T-cell (primary cell): ENCODE measurements around the gene LMF1. TPM values are rescaled to one million over a fixed set of nuclear protein-coding genes. Genes with fewer than 3 reads are reported as not detected.

Experiments used
- ATAC-seq, 4 experiments: fragments of 200-7000 bp in 3 of 4; fragments of 150-1000 bp in 1 of 4; cut with Tn5 transposase; replicated peaks in 1 of 4; 1 replicate in 3 of 4; 2 replicates in 1 of 4; pipeline ENCODE4 v1.10.0; 2021; ENCODE audit warnings: moderate library complexity in 3 of 4, mild to moderate bottlenecking in 2 of 4, moderate number of reproducible peaks in 1 of 4
- CTCF ChIA-PET, 2 donors: fragments of 300-600 bp; sonication (Branson Sonifier 250); formaldehyde crosslinking; loops; one replicate each; lab custom pipeline; 2022; ENCODE audit warnings: antibody characterized with exemption in 2 of 2; lab: Charles Lee
- POLR2A ChIA-PET, 2 donors: fragments of 300-600 bp; sonication (Branson Sonifier 250); formaldehyde crosslinking; loops; one replicate each; lab custom pipeline; 2022; ENCODE audit warnings: antibody characterized with exemption in 2 of 2; lab: Charles Lee
- DNase-seq, 35 experiments: peaks; one replicate each; pipeline versions ENCODE4 v3.0.0 to v3.0.0-alpha.2; 2013 to 2023
- H3K27ac ChIP-seq: one replicate; pipeline ENCODE4 v1.5.1; 2013; ENCODE audit warnings: low read length
- H3K27me3 ChIP-seq, 2 experiments: replicated peaks in 1 of 2; 1 replicate in 1 of 2; 2 replicates in 1 of 2; pipeline versions ENCODE4 v1.6.1 to v1.7.0; 2013; ENCODE audit warnings: low read length in 1 of 2, mixed read lengths in 1 of 2; ENCODE audit not compliant: control insufficient read depth in 2 of 2, insufficient read depth in 2 of 2; ENCODE audit errors: extremely low read depth in 1 of 2
- H3K36me3 ChIP-seq, 2 donors: 1 replicate in 1 of 2; 2 replicates in 1 of 2; pipeline versions ENCODE4 v1.6.1 to v1.7.0; 2013; ENCODE audit warnings: low read length in 1 of 2; ENCODE audit not compliant: control insufficient read depth in 2 of 2, insufficient read depth in 1 of 2; ENCODE audit errors: extremely low read depth in 1 of 2
- H3K4me1 ChIP-seq, 2 experiments: 1 replicate in 1 of 2; 2 replicates in 1 of 2; pipeline versions ENCODE4 v1.6.1 to v1.7.0; 2013; ENCODE audit warnings: low read length in 2 of 2, mixed read lengths in 1 of 2; ENCODE audit not compliant: insufficient read depth in 2 of 2, control insufficient read depth in 1 of 2; ENCODE audit errors: extremely low read depth in 1 of 2
- H3K4me3 ChIP-seq, 2 donors: 1 replicate in 1 of 2; 2 replicates in 1 of 2; pipeline versions ENCODE4 v1.5.1 to v1.7.0; 2013; ENCODE audit warnings: mild to moderate bottlenecking in 2 of 2, low read length in 1 of 2, moderate library complexity in 1 of 2; ENCODE audit not compliant: control insufficient read depth in 1 of 2; ENCODE audit errors: extremely low read depth in 1 of 2
- H3K9me3 ChIP-seq: 2 replicates; pipeline ENCODE4 v1.7.0; 2013
- H3K27ac Mint-ChIP-seq, 2 donors: one replicate each; pipeline ENCODE4 v1.8.0; 2020 to 2021; ENCODE audit warnings: mild to moderate bottlenecking in 2 of 2, mixed read lengths in 2 of 2
- H3K27me3 Mint-ChIP-seq, 2 donors: one replicate each; pipeline ENCODE4 v1.8.0; 2021 to 2022; ENCODE audit warnings: mixed read lengths in 2 of 2
- H3K36me3 Mint-ChIP-seq: one replicate; pipeline ENCODE4 v1.8.0; 2021; ENCODE audit warnings: mixed read lengths
- H3K4me1 Mint-ChIP-seq, 3 donors: one replicate each; pipeline ENCODE4 v1.8.0; 2020 to 2022; ENCODE audit warnings: mixed read lengths in 3 of 3, mild to moderate bottlenecking in 1 of 3
- H3K4me3 Mint-ChIP-seq, 3 donors: one replicate each; pipeline ENCODE4 v1.8.0; 2020 to 2022; ENCODE audit warnings: mild to moderate bottlenecking in 3 of 3, mixed read lengths in 3 of 3, moderate library complexity in 3 of 3
- H3K9me3 Mint-ChIP-seq, 3 donors: one replicate each; pipeline ENCODE4 v1.8.0; 2020 to 2022; ENCODE audit warnings: mixed read lengths in 3 of 3
- whole genome bisulfite sequencing: methylation state at CpG from one replicate; pipeline ENCODE4 v1.1.5; 2013; ENCODE audit warnings: missing lambda C conversion rate; ENCODE audit not compliant: insufficient coverage; 5-methylcytosine and 5-hydroxymethylcytosine counted together
- total RNA-seq, 35 experiments: library from RNA in 6 of 35; stranded (reverse) in 6 of 35; fragments of 120-200 nt in 1 of 35; gene quantifications; one replicate each; pipeline versions ENCODE4 v1.2.1 to v1.2.4 and lab custom pipeline; 2013 to 2026

Gene LMF1
- total RNA-seq, 5 donors from 2014 or later (not counting 1 experiment from before 2014, with no cell fraction given) = 46.6 to 59.4 (median 51.1) TPM

DNA sequence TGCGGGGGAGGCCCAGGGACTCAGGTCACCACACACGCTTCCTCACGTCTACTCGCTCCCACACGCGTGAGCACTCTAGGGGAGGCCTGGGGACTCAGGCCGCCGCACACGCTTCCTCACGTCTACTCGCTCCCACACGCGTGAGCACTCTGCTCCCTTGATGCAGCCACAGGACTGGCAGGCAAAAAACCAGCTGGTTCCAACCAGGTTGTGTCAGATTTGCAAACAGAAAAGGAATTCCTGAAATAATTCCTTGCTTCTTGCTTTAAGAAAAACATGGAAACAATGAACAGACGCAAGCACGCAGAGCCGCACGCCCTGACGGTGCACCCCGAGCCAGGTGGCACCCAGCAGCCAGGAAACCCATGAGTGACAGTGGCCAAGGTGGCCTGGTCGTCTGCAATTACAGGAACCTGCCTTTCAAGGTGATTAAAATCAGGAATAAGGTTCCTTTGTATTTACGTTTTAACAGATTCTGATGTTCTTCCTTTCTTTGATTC, 37.9 kb downstream of the LMF1 start:
- CTCF ChIA-PET = no interaction called here
- H3K4me1 Mint-ChIP-seq = peaks cover 0 to 8% (median 3%) of the 10 kb centered on the region in 3 donors
- no peaks in the 10 kb centered on the region for H3K9me3 Mint-ChIP-seq
- Histone ChIP-seq H3K36me3 (peaks cover 9 to 27% of the 10 kb centered on the region in 2 donors), H3K4me3 (no peak overlapping the region), H3K9me3 (no peaks in the 10 kb centered on the region), H3K4me1 (no peaks in the 10 kb centered on the region), H3K27me3 (no peaks in the 10 kb centered on the region), H3K27ac (no peak overlapping the region)
- H3K36me3 Mint-ChIP-seq = peaks cover 28% of the 10 kb centered on the region
- ATAC-seq (no peak), DNase-seq (no peak)
- H3K4me3 Mint-ChIP-seq = no peak overlapping the region
- H3K27me3 Mint-ChIP-seq = no peaks in the 10 kb centered on the region
- WGBS = 87% methylated on average over 21 of the region's 21 CpGs
- H3K27ac Mint-ChIP-seq = no peak overlapping the region
- POLR2A ChIA-PET = no interaction called here

GRCh38 chr16:931626-932500, 38.9 kb downstream of the LMF1 start:
- Mint-ChIP-seq H3K4me1 (peaks cover 0 to 6% (median 3%) of the 10 kb centered on the region in 3 donors), H3K9me3 (no peaks in the 10 kb centered on the region), H3K27ac (no peak overlapping the region), H3K36me3 (peaks cover 28% of the 10 kb centered on the region), H3K27me3 (no peaks in the 10 kb centered on the region), H3K4me3 (no peak overlapping the region)
- DNase-seq = no peak
- ChIA-PET CTCF (no interaction called here), POLR2A (no interaction called here)
- H3K9me3 ChIP-seq = no peaks in the 10 kb centered on the region
- no peaks in the 10 kb centered on the region for H3K4me1 ChIP-seq
- ATAC-seq = no peak
- H3K36me3 ChIP-seq = peaks cover 18 to 23% of the 10 kb centered on the region in 2 donors
- no peak overlapping the region for H3K27ac ChIP-seq
- H3K27me3 ChIP-seq = no peaks in the 10 kb centered on the region
- WGBS = 93% methylated on average over 41 of the region's 44 CpGs
- no peak overlapping the region for H3K4me3 ChIP-seq

- H3K27ac Mint-ChIP-seq = no peak overlapping the region
These were observed 39.6 kb downstream of the LMF1 start for GRCh38 chr16:931171-931570.

DNA sequence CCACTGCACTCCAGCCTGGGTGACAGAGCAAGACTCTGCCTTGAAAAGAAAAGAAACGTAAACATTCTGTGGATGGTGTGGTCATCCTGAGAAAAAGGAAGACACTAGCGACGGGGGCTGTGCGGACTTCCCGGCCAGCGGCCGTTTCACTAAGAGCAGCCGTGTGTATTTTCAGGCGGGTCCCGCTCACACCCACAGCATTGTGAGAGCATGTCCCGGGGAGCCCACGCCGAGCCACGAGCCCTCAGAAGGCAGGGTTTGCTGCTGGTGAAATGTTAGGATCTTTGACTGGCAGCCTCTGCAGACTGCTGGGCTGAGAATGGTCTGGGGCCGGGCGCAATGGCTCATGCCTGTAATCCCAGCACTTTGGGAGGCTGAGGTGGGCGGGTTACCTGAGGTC, 40.3 kb downstream of the LMF1 start:
- H3K27me3 Mint-ChIP-seq = no peaks in the 10 kb centered on the region
- Histone ChIP-seq H3K4me3 (no peak overlapping the region), H3K4me1 (no peaks in the 10 kb centered on the region), H3K27me3 (no peaks in the 10 kb centered on the region), H3K36me3 (peaks cover 21 to 28% of the 10 kb centered on the region in 2 donors), H3K27ac (no peak overlapping the region), H3K9me3 (no peaks in the 10 kb centered on the region)
- H3K4me1 Mint-ChIP-seq = no peaks in the 10 kb centered on the region
- ATAC-seq (no peak), DNase-seq (no peak)
- peaks cover 35% of the 10 kb centered on the region for H3K36me3 Mint-ChIP-seq
- H3K9me3 Mint-ChIP-seq = peaks cover 0 to 5% (median 2%) of the 10 kb centered on the region in 3 donors
- no peak overlapping the region for H3K4me3 Mint-ChIP-seq
- WGBS = 92% methylated on average over 12 of the region's 17 CpGs
- ChIA-PET CTCF (no interaction called here), POLR2A (no interaction called here)
- no peak overlapping the region for H3K27ac Mint-ChIP-seq

More at GRCh38 chr16:931171-931570, 39.6 kb downstream of the LMF1 start:
- ATAC-seq = no peak
- Histone ChIP-seq H3K27ac (no peak overlapping the region), H3K36me3 (peaks cover 21 to 25% of the 10 kb centered on the region in 2 donors), H3K4me1 (no peaks in the 10 kb centered on the region), H3K4me3 (no peak overlapping the region), H3K27me3 (no peaks in the 10 kb centered on the region), H3K9me3 (no peaks in the 10 kb centered on the region)
- ChIA-PET POLR2A (no interaction called here), CTCF (no interaction called here)
- H3K27me3 Mint-ChIP-seq = no peaks in the 10 kb centered on the region
- WGBS = 96% methylated on average over 20 of the region's 21 CpGs
- peaks cover 30% of the 10 kb centered on the region for H3K36me3 Mint-ChIP-seq
- DNase-seq = no peak
- no peak overlapping the region for H3K4me3 Mint-ChIP-seq
- peaks cover 0 to 2% (median 0%) of the 10 kb centered on the region in 3 donors for H3K4me1 Mint-ChIP-seq
- peaks cover 0 to 3% (median 2%) of the 10 kb centered on the region in 3 donors for H3K9me3 Mint-ChIP-seq

GRCh38 chr16:930076-930475, 40.7 kb downstream of the LMF1 start:
- Mint-ChIP-seq H3K4me1 (no peaks in the 10 kb centered on the region), H3K36me3 (peaks cover 37% of the 10 kb centered on the region), H3K4me3 (no peak overlapping the region), H3K9me3 (peaks cover 0 to 5% (median 2%) of the 10 kb centered on the region in 3 donors), H3K27me3 (no peaks in the 10 kb centered on the region), H3K27ac (no peak overlapping the region)
- DNase-seq = no peak
- no peak overlapping the region for H3K4me3 ChIP-seq
- ATAC-seq = no peak
- ChIA-PET CTCF (no interaction called here), POLR2A (no interaction called here)
- H3K27me3 ChIP-seq = no peaks in the 10 kb centered on the region
- WGBS = 91% methylated on average over 20 of the region's 20 CpGs
- no peaks in the 10 kb centered on the region for H3K9me3 ChIP-seq
- H3K4me1 ChIP-seq = no peaks in the 10 kb centered on the region
- peaks cover 21 to 28% of the 10 kb centered on the region in 2 donors for H3K36me3 ChIP-seq
- H3K27ac ChIP-seq = no peak overlapping the region

DNA sequence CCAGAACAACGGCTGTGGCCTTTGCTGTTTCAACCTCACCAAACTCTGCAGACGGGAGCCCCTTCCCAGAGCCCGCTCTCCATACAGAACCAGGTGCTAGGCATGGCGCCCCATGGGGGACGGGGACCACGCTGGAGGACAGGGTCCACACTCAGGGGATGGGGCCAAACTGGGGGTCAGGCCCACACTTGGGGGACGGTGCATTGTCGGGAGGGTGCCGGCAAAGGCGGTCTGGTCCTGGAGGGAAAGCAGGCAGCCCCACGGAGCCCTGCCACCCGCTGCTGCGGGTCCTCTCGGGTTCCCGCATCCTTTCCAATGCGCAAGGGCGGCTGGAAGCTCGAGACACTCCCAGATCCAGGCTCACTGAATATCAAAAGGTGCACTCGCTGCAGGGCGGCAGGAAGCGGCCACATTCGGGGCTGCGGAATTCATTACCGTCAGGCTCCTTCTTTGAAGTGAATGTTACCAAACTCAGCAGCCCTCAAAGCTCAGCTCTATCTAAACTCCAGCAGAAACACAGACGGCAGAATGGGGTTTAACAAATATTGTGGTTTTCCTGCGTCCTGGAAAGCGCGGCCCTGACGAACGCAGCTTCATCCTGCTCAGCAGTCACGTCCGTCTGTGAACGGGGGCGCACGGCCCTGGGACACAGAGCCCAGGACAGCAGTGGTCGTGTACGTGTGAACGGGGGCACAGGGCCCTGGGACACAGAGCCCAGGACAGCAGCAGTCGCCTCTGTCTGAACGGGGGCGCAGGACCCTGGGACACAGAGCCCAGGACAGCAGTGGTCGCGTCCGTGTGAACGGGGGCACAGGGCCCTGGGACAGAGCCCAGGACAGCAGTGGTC, 41.3 kb downstream of the LMF1 start:
- DNase-seq = no peak
- Mint-ChIP-seq H3K27ac (no peak overlapping the region), H3K36me3 (peaks cover 43% of the 10 kb centered on the region), H3K9me3 (peaks cover 0 to 5% (median 2%) of the 10 kb centered on the region in 3 donors), H3K4me3 (no peak overlapping the region), H3K27me3 (no peaks in the 10 kb centered on the region), H3K4me1 (no peaks in the 10 kb centered on the region)
- ChIA-PET CTCF (no interaction called here), POLR2A (no interaction called here)
- WGBS = 93% methylated on average over 40 of the region's 45 CpGs
- ATAC-seq = no peak
- H3K36me3 ChIP-seq = peaks cover 21 to 28% of the 10 kb centered on the region in 2 donors
- H3K27me3 ChIP-seq = no peaks in the 10 kb centered on the region
- no peaks in the 10 kb centered on the region for H3K9me3 ChIP-seq
- H3K4me3 ChIP-seq = no peak overlapping the region
- no peaks in the 10 kb centered on the region for H3K4me1 ChIP-seq
- no peak overlapping the region for H3K27ac ChIP-seq
